K562 (cell line): ENCODE measurements around the gene TCF12. TPM values are rescaled to one million over a fixed set of nuclear protein-coding genes. Genes with fewer than 3 reads are reported as not detected.

Experiments
- ATAC-seq: fragments of 200-7000 bp; cut with Tn5 transposase; 3 replicates; pipeline ENCODE4 v1.9.1; 2020; ENCODE audit warnings: moderate library complexity
- BruUV-seq: library from RNA; stranded (reverse); fragments of 400-500 nt; replicated peaks from 2 replicates; lab custom pipeline; 2021; lab: Mats Ljungman, UMichigan
- CTCF ChIA-PET: fragments of 300-600 bp; formaldehyde crosslinking; extraction: SDS; loops from one replicate; lab custom pipeline; 2021; ENCODE audit warnings: low intra/inter-chr PET ratio; lab: Yijun Ruan, JAX
- POLR2A ChIA-PET: fragments of 300-600, 350-650 bp; sonication (Branson Sonifier 250); formaldehyde crosslinking; extraction: SDS; loops from one replicate; lab custom pipeline; 2021; ENCODE audit warnings: antibody characterized with exemption, inconsistent platforms; lab: Yijun Ruan, JAX
- DNase-seq, 4 experiments: peaks; one replicate each; pipeline versions ENCODE4 v3.0.0 to v3.0.0-alpha.2; 2011 to 2018; ENCODE audit warnings: low spot score in 3 of 4, mixed read lengths in 3 of 4; ENCODE audit errors: extremely low read depth in 1 of 4
- FAIRE-seq: peaks from 2 replicates; lab custom pipeline; 2011; peaks lifted over from hg19 to GRCh38; lab: Jason Lieb, UNC
- H2AFZ ChIP-seq: 2 replicates; pipeline ENCODE4 v1.6.0; 2011; ENCODE audit warnings: low read depth, low read length, control low read depth, inconsistent platforms
- H3K27ac ChIP-seq: fragments of 200-600 bp; 3 replicates; pipeline ENCODE4 v1.8.0; 2011; ENCODE audit warnings: low read depth, mild to moderate bottlenecking, control low read depth, inconsistent platforms, low read length, moderate library complexity, mixed read lengths; ENCODE audit errors: extremely low read depth
- H3K27me3 ChIP-seq, 2 experiments: fragments of 300-600 bp in 1 of 2; 2 replicates in 1 of 2; 3 replicates in 1 of 2; pipeline versions ENCODE4 v1.6.0 to v1.8.0; 2011; ENCODE audit warnings: inconsistent platforms in 2 of 2, low read length in 2 of 2, mild to moderate bottlenecking in 1 of 2, mixed read lengths in 1 of 2, moderate library complexity in 1 of 2; ENCODE audit not compliant: control insufficient read depth in 2 of 2, insufficient read depth in 2 of 2
- H3K36me3 ChIP-seq: fragments of 300-600 bp; 3 replicates; pipeline ENCODE4 v1.8.0; 2011; ENCODE audit warnings: mild to moderate bottlenecking, low read length, inconsistent platforms; ENCODE audit not compliant: control insufficient read depth, insufficient read depth
- H3K4me1 ChIP-seq, 2 experiments: fragments of 200-600 bp in 1 of 2; replicated peaks in 1 of 2; 2 replicates in 1 of 2; 3 replicates in 1 of 2; pipeline versions ENCODE4 v1.5.1 to v1.8.0; 2011; ENCODE audit warnings: inconsistent platforms in 2 of 2, low read length in 2 of 2, mild to moderate bottlenecking in 1 of 2, mixed read lengths in 1 of 2, moderate library complexity in 1 of 2; ENCODE audit not compliant: control insufficient read depth in 2 of 2, insufficient read depth in 2 of 2
- H3K4me2 ChIP-seq: 2 replicates; pipeline ENCODE4 v1.6.1; 2011; ENCODE audit warnings: low read length, control low read depth, inconsistent platforms, mixed read lengths; ENCODE audit not compliant: insufficient read depth
- H3K4me3 ChIP-seq: fragments of 200-600 bp; sonication (generic), shearing (Covaris generic); 2 replicates; pipeline ENCODE4 v1.5.1; 2016; ENCODE audit warnings: control low read depth, inconsistent platforms
- H3K79me2 ChIP-seq: fragments of 200-600 bp; 3 replicates; pipeline ENCODE4 v1.8.0; 2011; ENCODE audit warnings: low read length, inconsistent platforms; ENCODE audit not compliant: control insufficient read depth, insufficient read depth
- H3K9ac ChIP-seq, 2 experiments: 2 replicates each; pipeline versions ENCODE4 v1.6.0 to v1.6.1; 2011; ENCODE audit warnings: low read depth in 2 of 2, low read length in 2 of 2, control low read depth in 1 of 2, inconsistent platforms in 1 of 2, mild to moderate bottlenecking in 1 of 2, mixed read lengths in 1 of 2; ENCODE audit not compliant: insufficient read depth in 1 of 2
- H3K9me1 ChIP-seq: one replicate; pipeline ENCODE4 v1.6.0; 2011; ENCODE audit warnings: inconsistent platforms, mild to moderate bottlenecking, low read length, moderate library complexity; ENCODE audit not compliant: control insufficient read depth, insufficient read depth
- H3K9me3 ChIP-seq: replicated peaks from 2 replicates; pipeline ENCODE4 v1.5.1; 2011; ENCODE audit warnings: low read depth, low read length, inconsistent platforms; ENCODE audit not compliant: control insufficient read depth, insufficient read depth
- H4K20me1 ChIP-seq: replicated peaks from 2 replicates; pipeline ENCODE4 v1.6.1; 2011; ENCODE audit warnings: low read length, inconsistent platforms, mixed read lengths; ENCODE audit not compliant: control insufficient read depth, insufficient read depth
- ZC3H8 ChIP-seq: fragments of 450-650 bp; IDR thresholded peaks from 2 replicates; pipeline ENCODE4 v1.6.1; 2017
- ZFP36 ChIP-seq: fragments of 150-350 bp; IDR thresholded peaks from 2 replicates; pipeline ENCODE4 v1.6.1; 2018; ENCODE audit warnings: low read length, low read depth; ENCODE audit not compliant: partially characterized antibody
- WGBS: fragments of 100-300 bp; shearing (Covaris generic); methylation state at CpG from one replicate; pipeline ENCODE4 v1.1.6; 2016; ENCODE audit warnings: low coverage, mixed read lengths; ENCODE audit not compliant: insufficient coverage; ENCODE audit errors: missing lambda C conversion rate; 5-methylcytosine and 5-hydroxymethylcytosine counted together
- in situ Hi-C: fragments of 300-500 bp; cut with MboI; formaldehyde crosslinking; loops from 4 replicates; pipeline ENCODE4 v1.15.0; 2018; ENCODE audit warnings: inconsistent platforms, mixed read lengths
- intact Hi-C: fragments of 100-400 bp; cut with micrococcal nuclease; formaldehyde crosslinking; loops from 2 replicates; pipeline ENCODE4 v1.14.2; 2022
- polyA plus RNA-seq, 8 experiments: library from polyadenylated mRNA; depleted of rRNA in 4 of 8; stranded (reverse) in 5 of 8; unstranded in 3 of 8; fragments of >200 nt; fragmentation: Nextera tagmentation in 2 of 8; fragmentation: Illumina TruSeq in 1 of 8; extraction: Ambion mirVana in 2 of 8; extraction: Trizol in 1 of 8; gene quantifications; 2 replicates each; pipeline versions ENCODE4 v1.2.1 to v1.2.3, GENCODE V29; 2011 to 2014; ENCODE audit warnings: inconsistent platforms in 1 of 8, missing spikeins in 1 of 8
- total RNA-seq, 7 experiments: library from RNA; depleted of rRNA in 6 of 7; stranded (reverse); fragments of >200 nt in 6 of 7; fragmentation: Illumina TruSeq in 2 of 7; extraction: Trizol in 2 of 7; gene quantifications; 2 replicates each; pipeline versions ENCODE4 v1.2.1 to v1.2.3, GENCODE V29; 2011 to 2021; ENCODE audit warnings: low replicate concordance in 1 of 7
- TF ChIP-seq, protein P1 (sequence below), 2 experiments: fragments of 450-650 bp; formaldehyde crosslinking in 1 of 2; IDR thresholded peaks; 2 replicates each; pipeline versions ENCODE4 v1.4.0 to v1.6.1; 2014 to 2020; ENCODE audit warnings: mild to moderate bottlenecking in 2 of 2, borderline replicate concordance in 1 of 2, low read depth in 1 of 2

TCF12 gene
- total and polyA plus RNA-seq, 9 of the 15 experiments (the other 6 are each of a cell fraction or from before 2014, with no cell fraction given): 10.5 to 132 (median 52.9) TPM

DNA sequence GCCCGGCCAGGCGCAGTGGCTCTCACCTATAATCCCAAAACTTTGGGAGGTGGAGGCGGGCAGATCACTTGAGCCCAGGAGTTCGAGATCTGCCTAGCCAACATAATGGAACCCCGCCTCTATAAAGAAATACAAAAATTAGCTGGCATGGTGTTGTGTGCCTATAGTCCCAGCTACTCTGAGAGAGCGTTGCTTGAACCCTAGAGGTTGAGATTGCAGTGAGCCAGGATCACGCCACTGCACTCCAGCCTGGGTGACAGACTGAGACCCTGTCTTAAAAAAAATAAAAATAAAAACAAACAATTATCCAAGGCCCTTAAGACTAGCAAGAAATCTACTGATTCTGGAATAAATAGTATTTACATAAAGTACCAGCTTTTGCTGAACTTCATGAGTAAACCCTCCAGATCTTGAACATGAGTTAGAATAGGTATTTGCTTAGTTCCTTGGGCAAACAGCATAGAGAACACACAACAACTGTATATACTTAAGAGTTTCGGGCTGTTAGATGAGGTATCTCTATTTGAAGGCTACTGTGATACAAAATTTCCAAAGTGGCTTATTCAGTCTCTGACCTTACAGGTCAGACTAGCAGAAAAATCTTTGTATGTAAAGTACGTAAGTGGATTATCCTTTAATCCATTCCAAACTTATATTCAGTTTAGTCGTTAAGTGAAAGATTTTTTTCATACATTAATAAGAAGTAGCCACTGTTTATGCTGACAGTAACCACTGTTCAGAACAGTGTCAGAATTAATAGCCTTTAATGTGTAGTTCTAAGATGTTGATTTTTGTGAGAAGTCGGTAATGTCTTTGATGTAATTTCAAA, 286.8 kb downstream of the TCF12 start:
- intact Hi-C loops: no loop called here
- POLR2A ChIA-PET: interaction anchor here (0.6 kb wide), 1 partner anchor 558 kb away, joined by 3 read pairs; no protein-coding TSS in a partner anchor

More for the DNA sequence above, 286.8 kb downstream of the TCF12 start:
- in situ Hi-C loops: no loop called here
- Histone ChIP-seq H3K27me3 (no peaks in the 10 kb centered on the region), H3K36me3 (no peaks in the 10 kb centered on the region), H2AFZ (no peak overlapping the region), H3K9me1 (no peaks in the 10 kb centered on the region), H4K20me1 (no peaks in the 10 kb centered on the region), H3K4me2 (no peak overlapping the region), H3K9ac (no peak overlapping the region), H3K4me1 (no peaks in the 10 kb centered on the region), H3K27ac (no peak overlapping the region), H3K9me3 (no peaks in the 10 kb centered on the region), H3K79me2 (no peaks in the 10 kb centered on the region), H3K4me3 (no peak overlapping the region)
- BruUV-seq: no TSS peak
- CTCF ChIA-PET: no interaction called here
- ATAC-seq (no peak), FAIRE-seq (no peak), DNase-seq (no peak)
- TF ChIP-seq, protein P1, sequence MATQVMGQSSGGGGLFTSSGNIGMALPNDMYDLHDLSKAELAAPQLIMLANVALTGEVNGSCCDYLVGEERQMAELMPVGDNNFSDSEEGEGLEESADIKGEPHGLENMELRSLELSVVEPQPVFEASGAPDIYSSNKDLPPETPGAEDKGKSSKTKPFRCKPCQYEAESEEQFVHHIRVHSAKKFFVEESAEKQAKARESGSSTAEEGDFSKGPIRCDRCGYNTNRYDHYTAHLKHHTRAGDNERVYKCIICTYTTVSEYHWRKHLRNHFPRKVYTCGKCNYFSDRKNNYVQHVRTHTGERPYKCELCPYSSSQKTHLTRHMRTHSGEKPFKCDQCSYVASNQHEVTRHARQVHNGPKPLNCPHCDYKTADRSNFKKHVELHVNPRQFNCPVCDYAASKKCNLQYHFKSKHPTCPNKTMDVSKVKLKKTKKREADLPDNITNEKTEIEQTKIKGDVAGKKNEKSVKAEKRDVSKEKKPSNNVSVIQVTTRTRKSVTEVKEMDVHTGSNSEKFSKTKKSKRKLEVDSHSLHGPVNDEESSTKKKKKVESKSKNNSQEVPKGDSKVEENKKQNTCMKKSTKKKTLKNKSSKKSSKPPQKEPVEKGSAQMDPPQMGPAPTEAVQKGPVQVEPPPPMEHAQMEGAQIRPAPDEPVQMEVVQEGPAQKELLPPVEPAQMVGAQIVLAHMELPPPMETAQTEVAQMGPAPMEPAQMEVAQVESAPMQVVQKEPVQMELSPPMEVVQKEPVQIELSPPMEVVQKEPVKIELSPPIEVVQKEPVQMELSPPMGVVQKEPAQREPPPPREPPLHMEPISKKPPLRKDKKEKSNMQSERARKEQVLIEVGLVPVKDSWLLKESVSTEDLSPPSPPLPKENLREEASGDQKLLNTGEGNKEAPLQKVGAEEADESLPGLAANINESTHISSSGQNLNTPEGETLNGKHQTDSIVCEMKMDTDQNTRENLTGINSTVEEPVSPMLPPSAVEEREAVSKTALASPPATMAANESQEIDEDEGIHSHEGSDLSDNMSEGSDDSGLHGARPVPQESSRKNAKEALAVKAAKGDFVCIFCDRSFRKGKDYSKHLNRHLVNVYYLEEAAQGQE (IDR thresholded peaks at IDR 0.05; ENCODE audit: borderline replicate concordance): no peak
- TF ChIP-seq, protein P1 (CRISPR knock-in tag; IDR thresholded peaks at IDR 0.05; ENCODE audit: low read depth): no peak
- no peak for TF ChIP-seq ZFP36
- TF ChIP-seq ZC3H8: no peak
- WGBS: 84% methylated on average over 11 of the region's 11 CpGs
